SK-N-SH (cell line): ENCODE results near the gene GRIK3. TPM values are rescaled to one million over a fixed set of nuclear protein-coding genes. Genes with fewer than 3 reads are reported as not detected.

Experiments used
- CTCF ChIA-PET: fragments of 300-600, 350-600 bp; formaldehyde crosslinking; extraction: SDS; loops from one replicate; lab custom pipeline; 2021; lab: Yijun Ruan, JAX
- POLR2A ChIA-PET: fragments of 350-600 bp; sonication (Branson Sonifier 250); formaldehyde crosslinking; extraction: SDS; loops from one replicate; lab custom pipeline; 2020; ENCODE audit warnings: antibody characterized with exemption, inconsistent platforms; lab: Yijun Ruan, JAX
- DNase-seq: peaks from one replicate; pipeline ENCODE4 v3.0.0; 2012
- H2AFZ ChIP-seq: fragments of 200-600 bp; sonication (generic); 2 replicates; pipeline ENCODE4 v1.8.1; 2016; ENCODE audit warnings: antibody characterized with exemption, mild to moderate bottlenecking, low read depth
- H3F3A ChIP-seq: fragments of 200-600 bp; sonication (generic); replicated peaks from 2 replicates; pipeline ENCODE3; 2016; ENCODE audit warnings: antibody characterized with exemption, mild to moderate bottlenecking; ENCODE audit not compliant: insufficient read depth
- H3K27ac ChIP-seq, 2 experiments: fragments of 200-500 bp in 1 of 2; fragments of 200-600 bp in 1 of 2; sonication (Bioruptor generic) in 1 of 2; sonication (generic), shearing (Covaris generic) in 1 of 2; 2 replicates each; pipeline versions ENCODE4 v1.5.1 to v1.6.1; 2014 to 2016; ENCODE audit warnings: low read depth in 2 of 2, inconsistent platforms in 1 of 2, low read length in 1 of 2, mild to moderate bottlenecking in 1 of 2, mixed read lengths in 1 of 2
- H3K27me3 ChIP-seq: fragments of 200-600 bp; sonication (generic), shearing (Covaris generic); 2 replicates; pipeline ENCODE4 v1.6.1; 2016; ENCODE audit warnings: mixed run types; ENCODE audit not compliant: insufficient read depth
- H3K36me3 ChIP-seq, 2 experiments: fragments of 200-500 bp in 1 of 2; fragments of 200-600 bp in 1 of 2; sonication (Bioruptor generic) in 1 of 2; sonication (generic) in 1 of 2; replicated peaks in 1 of 2; 2 replicates each; pipeline versions ENCODE3 to v1.5.1; 2014 to 2016; ENCODE audit warnings: low read length in 1 of 2, mild to moderate bottlenecking in 1 of 2; ENCODE audit not compliant: insufficient read depth in 2 of 2, control insufficient read depth in 1 of 2
- H3K4me1 ChIP-seq, 2 experiments: fragments of 200-500 bp in 1 of 2; fragments of 200-600 bp in 1 of 2; sonication (Bioruptor generic) in 1 of 2; sonication (generic), shearing (Covaris generic) in 1 of 2; 2 replicates each; pipeline versions ENCODE4 v1.5.1 to v1.6.1; 2014 to 2016; ENCODE audit warnings: low read depth in 1 of 2, low read length in 1 of 2, mixed run types in 1 of 2; ENCODE audit not compliant: insufficient read depth in 2 of 2, control insufficient read depth in 1 of 2
- H3K4me2 ChIP-seq: fragments of 200-600 bp; sonication (generic), shearing (Covaris generic); 2 replicates; pipeline ENCODE4 v1.6.1; 2017; ENCODE audit warnings: mixed run types
- H3K4me3 ChIP-seq, 2 experiments: fragments of 200-500 bp in 1 of 2; fragments of 200-600 bp in 1 of 2; sonication (Bioruptor generic) in 1 of 2; sonication (generic), shearing (Covaris generic) in 1 of 2; 2 replicates each; pipeline versions ENCODE4 v1.5.1 to v1.8.1; 2014 to 2016; ENCODE audit warnings: low read depth in 2 of 2, inconsistent platforms in 1 of 2, low read length in 1 of 2, mild to moderate bottlenecking in 1 of 2, mixed read lengths in 1 of 2, moderate library complexity in 1 of 2
- H3K79me2 ChIP-seq: fragments of 200-600 bp; sonication (generic); 2 replicates; pipeline ENCODE4 v1.8.1; 2017; ENCODE audit warnings: mild to moderate bottlenecking; ENCODE audit not compliant: insufficient read depth
- H3K9ac ChIP-seq: fragments of 200-600 bp; sonication (generic); 2 replicates; pipeline ENCODE4 v1.6.1; 2017; ENCODE audit warnings: mixed run types
- H3K9me2 ChIP-seq: fragments of 200-600 bp; sonication (generic); 2 replicates; pipeline ENCODE4 v1.6.1; 2017; ENCODE audit warnings: mixed run types
- H3K9me3 ChIP-seq: fragments of 200-600 bp; sonication (generic); 2 replicates; pipeline ENCODE4 v1.6.1; 2017; ENCODE audit warnings: mixed run types, mild to moderate bottlenecking, moderate library complexity
- H4K20me1 ChIP-seq: fragments of 200-600 bp; sonication (generic); 2 replicates; pipeline ENCODE4 v1.6.1; 2017; ENCODE audit warnings: mild to moderate bottlenecking, mixed run types; ENCODE audit not compliant: insufficient read depth
- CHD2 ChIP-seq: fragments of 150-350 bp; IDR thresholded peaks from 2 replicates; pipeline ENCODE4 v1.6.1; 2018; ENCODE audit warnings: low read length; ENCODE audit not compliant: partially characterized antibody
- EP300 ChIP-seq, 2 experiments: IDR thresholded peaks; 2 replicates each; pipeline versions ENCODE4 v1.4.0 to v1.6.1; 2012; ENCODE audit warnings: borderline replicate concordance in 1 of 2, low read depth in 1 of 2, low read length in 1 of 2
- EZH2phosphoT487 ChIP-seq: fragments of 200-600 bp; sonication (generic); IDR thresholded peaks from 2 replicates; pipeline ENCODE4 v1.6.1; 2017; ENCODE audit warnings: low read depth, mixed run types, mild to moderate bottlenecking, antibody characterized with exemption, moderate library complexity, borderline replicate concordance
- FOSL2 ChIP-seq: IDR thresholded peaks from 2 replicates; pipeline ENCODE4 v1.4.0; 2012; ENCODE audit warnings: low read depth, mild to moderate bottlenecking, moderate library complexity, borderline replicate concordance
- FOXM1 ChIP-seq: IDR thresholded peaks from 2 replicates; pipeline ENCODE4 v1.4.0; 2012; ENCODE audit warnings: low read depth, mild to moderate bottlenecking
- IRF3 ChIP-seq: fragments of 150-350 bp; IDR thresholded peaks from 2 replicates; pipeline ENCODE4 v1.6.1; 2016; ENCODE audit warnings: mild to moderate bottlenecking, low read depth, low read length
- JUND ChIP-seq: IDR thresholded peaks from 2 replicates; pipeline ENCODE4 v1.4.0; 2012
- MAX ChIP-seq: IDR thresholded peaks from 2 replicates; pipeline ENCODE4 v1.4.0; 2012; ENCODE audit warnings: low read depth
- MEF2A ChIP-seq: IDR thresholded peaks from 2 replicates; pipeline ENCODE4 v1.4.0; 2012; ENCODE audit warnings: low read depth, borderline replicate concordance
- MXI1 ChIP-seq: IDR thresholded peaks from 2 replicates; pipeline ENCODE4 v1.6.1; 2012; ENCODE audit warnings: mild to moderate bottlenecking, low read depth, low read length, improper control_type of control experiment
- PBX3 ChIP-seq: IDR thresholded peaks from 2 replicates; pipeline ENCODE4; 2012
- POLR2AphosphoS5 ChIP-seq: IDR thresholded peaks from 2 replicates; pipeline ENCODE4 v1.6.1; 2012; ENCODE audit warnings: low read depth, low read length
- RCOR1 ChIP-seq: fragments of 150-350 bp; IDR thresholded peaks from 2 replicates; pipeline ENCODE4 v1.6.1; 2017; ENCODE audit warnings: antibody characterized with exemption, low read length
- SIN3A ChIP-seq: IDR thresholded peaks from 2 replicates; pipeline ENCODE4 v1.6.1; 2012; ENCODE audit warnings: low read depth, mild to moderate bottlenecking, low read length, moderate library complexity, borderline replicate concordance
- TAF1 ChIP-seq: IDR thresholded peaks from 2 replicates; pipeline ENCODE4 v1.6.1; 2012; ENCODE audit warnings: low read depth, mild to moderate bottlenecking, low read length, moderate library complexity, borderline replicate concordance
- TCF12 ChIP-seq: IDR thresholded peaks from 2 replicates; pipeline ENCODE4 v1.4.0; 2012
- TEAD4 ChIP-seq: IDR thresholded peaks from 2 replicates; pipeline ENCODE4 v1.4.0; 2012; ENCODE audit warnings: mild to moderate bottlenecking, borderline replicate concordance; ENCODE audit not compliant: insufficient read depth
- USF2 ChIP-seq: fragments of 150-350 bp; IDR thresholded peaks from 2 replicates; pipeline ENCODE4 v1.6.1; 2017; ENCODE audit warnings: antibody characterized with exemption, low read length, low read depth, borderline replicate concordance
- YY1 ChIP-seq: IDR thresholded peaks from 2 replicates; pipeline ENCODE4 v1.4.0; 2012; ENCODE audit warnings: low read depth, mild to moderate bottlenecking
- ZBTB33 ChIP-seq: IDR thresholded peaks from 2 replicates; pipeline ENCODE4 v1.4.0; 2012; ENCODE audit warnings: low read depth, borderline replicate concordance
- WGBS: methylation state at CpG from one replicate; pipeline ENCODE4 v1.1.6; 2017; ENCODE audit warnings: low lambda C conversion rate; 5-methylcytosine and 5-hydroxymethylcytosine counted together
- polyA plus RNA-seq, 3 experiments: library from polyadenylated mRNA; depleted of rRNA; stranded (reverse); fragments of >200 nt; gene quantifications; 2 replicates each; pipeline ENCODE4 v1.2.3, GENCODE V29; 2012

Gene GRIK3
- polyA plus RNA-seq, 1 of the 3 experiments (the other 2 are of a cell fraction): not detected

GRCh38 chr1:36908096-36908495 lies 126.2 kb downstream of the GRIK3 start:
- no peaks in the 10 kb centered on the region; a peak in 1 of 4 replicates for H3K4me1 ChIP-seq
- H3K9ac ChIP-seq: no peak overlapping the region
- no peaks in the 10 kb centered on the region for H3K9me3 ChIP-seq
- ChIA-PET POLR2A (no interaction called here), CTCF (interaction anchor here (0.9 kb wide), 1 partner anchor 14 kb away, joined by 3 read pairs; no protein-coding TSS in a partner anchor)
- H3K4me3 ChIP-seq: no peak overlapping the region
- no peaks in the 10 kb centered on the region for H3F3A ChIP-seq
- H3K27ac ChIP-seq: no peak overlapping the region
- H3K4me2 ChIP-seq: no peak overlapping the region
- H3K27me3 ChIP-seq: no peaks in the 10 kb centered on the region
- no peak for TF ChIP-seq IRF3
- no peak for TF ChIP-seq YY1
- no peak for TF ChIP-seq TCF12
- no peak for TF ChIP-seq MEF2A
- no peak for TF ChIP-seq TEAD4
- TF ChIP-seq MAX: no peak
- no peak for TF ChIP-seq PBX3
- H2AFZ ChIP-seq: no peak overlapping the region
- H3K9me2 ChIP-seq: no peaks in the 10 kb centered on the region
- H4K20me1 ChIP-seq: no peaks in the 10 kb centered on the region
- WGBS: 21% methylated on average over 2 of the region's 3 CpGs
- H3K36me3 ChIP-seq: no peaks in the 10 kb centered on the region
- no peak for DNase-seq
- H3K79me2 ChIP-seq: no peaks in the 10 kb centered on the region

- WGBS: 22% methylated on average over 3 of the region's 3 CpGs
- H3K79me2 ChIP-seq: no peaks in the 10 kb centered on the region
- POLR2A ChIA-PET: interaction anchor here (0.6 kb wide), 1 partner anchor 311 kb away, joined by 4 read pairs; no protein-coding TSS in a partner anchor
- TF ChIP-seq FOXM1 (no peak), MXI1 (no peak), TCF12 (no peak), MAX (no peak), YY1 (no peak), EP300 (IDR thresholded peaks at IDR 0.05; ENCODE audit: borderline replicate concordance in 1 of 2, low read depth in 1 of 2, low read length in 1 of 2) (no peak), CHD2 (no peak), TAF1 (no peak), EZH2phosphoT487 (no peak), USF2 (no peak), FOSL2 (no peak), POLR2AphosphoS5 (no peak), ZBTB33 (no peak), SIN3A (no peak), JUND (no peak), IRF3 (no peak), RCOR1 (no peak)
These were observed 127.8 kb downstream of the GRIK3 start for GRCh38 chr1:36906555-36906954.

More at GRCh38 chr1:36906555-36906954, 127.8 kb downstream of the GRIK3 start:
- Histone ChIP-seq H3K27me3 (no peaks in the 10 kb centered on the region), H3K4me1 (no peaks in the 10 kb centered on the region; a peak in 1 of 4 replicates), H3K36me3 (no peaks in the 10 kb centered on the region), H3K9ac (no peak overlapping the region), H3K9me3 (no peaks in the 10 kb centered on the region), H3K4me3 (no peak overlapping the region), H3F3A (no peaks in the 10 kb centered on the region), H3K4me2 (no peak overlapping the region), H3K9me2 (no peaks in the 10 kb centered on the region), H3K27ac (no peak overlapping the region), H4K20me1 (no peaks in the 10 kb centered on the region), H2AFZ (no peak overlapping the region)
- no peak for DNase-seq
- CTCF ChIA-PET: no interaction called here
